ENCODE measurements around the gene ICAM2. TPM values are rescaled to one million over a fixed set of nuclear protein-coding genes. Genes with fewer than 3 reads are reported as not detected.

Gene ICAM2
- polyA plus RNA-seq, 1 of the 3 experiments (the other 2 are of a cell fraction), result 0.08 TPM

- Histone ChIP-seq H2AFZ (ENCODE audit: low read depth) (no peak overlapping the region), H3K79me2 (ENCODE audit: insufficient read depth) (no peaks in the 10 kb centered on the region), H3K27ac (ENCODE audit: low read depth in 2 of 2, low read length in 1 of 2) (no peak overlapping the region), H3K9me3 (no peaks in the 10 kb centered on the region), H3K27me3 (ENCODE audit: insufficient read depth) (no peaks in the 10 kb centered on the region), H3F3A (replicated peaks; ENCODE audit: insufficient read depth) (no peaks in the 10 kb centered on the region), H3K36me3 (replicated peaks in 1 of 2; ENCODE audit: control insufficient read depth in 1 of 2, insufficient read depth in 2 of 2, low read length in 1 of 2) (peaks cover 29 to 31% of the 10 kb centered on the region in 2 experiments), H3K4me1 (ENCODE audit: control insufficient read depth in 1 of 2, insufficient read depth in 2 of 2, low read depth in 1 of 2, low read length in 1 of 2) (no peaks in the 10 kb centered on the region), H3K9me2 (no peaks in the 10 kb centered on the region), H3K4me2 (no peak overlapping the region), H3K9ac (no peak overlapping the region), H4K20me1 (ENCODE audit: insufficient read depth) (no peaks in the 10 kb centered on the region), H3K4me3 (ENCODE audit: low read depth in 2 of 2, low read length in 1 of 2) (no peak overlapping the region)
- CTCF ChIA-PET, result interaction anchor here (1.2 to 14.7 kb wide), 3 partner anchors 40 to 214 kb away, joined by 3 to 160 read pairs (median 28); partner anchors contain the start of gene ERN1
- WGBS (ENCODE audit: low lambda C conversion rate), result 67% methylated on average over 3 of the region's 3 CpGs
- TF ChIP-seq NFIC (IDR thresholded peaks at IDR 0.05; ENCODE audit: borderline replicate concordance) (no peak), CHD2 (IDR thresholded peaks at IDR 0.05; ENCODE audit: low read length, partially characterized antibody) (no peak), IRF3 (IDR thresholded peaks at IDR 0.05; ENCODE audit: low read depth, low read length) (no peak)
- no peak for DNase-seq
- POLR2A ChIA-PET, result no interaction called here
Measured at GRCh38 chr17:64067657-64068056, 47.2 kb upstream of the ICAM2 start.

DNA sequence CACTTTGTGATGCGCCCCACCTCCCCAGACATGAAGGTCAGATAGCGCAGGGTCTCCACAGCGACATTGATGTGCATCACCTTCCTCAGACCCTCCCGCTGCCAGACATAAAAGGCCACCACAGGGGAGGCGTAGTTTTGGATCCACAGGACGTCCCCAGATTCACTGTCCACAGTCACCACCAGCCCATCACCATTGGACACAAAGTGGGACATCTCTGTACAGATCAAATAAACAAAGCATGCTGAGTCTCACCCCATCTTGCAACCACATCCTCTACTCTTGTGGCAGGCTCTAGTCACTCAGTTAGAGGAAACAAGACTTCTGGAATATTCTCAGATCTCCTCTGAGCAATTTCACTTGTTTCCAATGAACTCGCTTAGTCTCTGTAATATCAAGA, 46.3 kb upstream of the ICAM2 start:
- TF ChIP-seq ELF1 (IDR thresholded peaks at IDR 0.05) (no peak), JUND (IDR thresholded peaks at IDR 0.05) (no peak), REST (IDR thresholded peaks at IDR 0.05; ENCODE audit: low read depth, low read length) (no peak), GATA2 (CRISPR knock-in tag; IDR thresholded peaks at IDR 0.05) (no peak), POLR2AphosphoS5 (IDR thresholded peaks at IDR 0.05; ENCODE audit: low read depth, low read length) (no peak), FOXJ3 (CRISPR knock-in tag; IDR thresholded peaks at IDR 0.05) (no peak), RXRA (IDR thresholded peaks at IDR 0.05; ENCODE audit: borderline replicate concordance, low read depth) (no peak)
- no peak overlapping the region for H3K27ac ChIP-seq (ENCODE audit: low read depth in 2 of 2, low read length in 1 of 2)
- no peak overlapping the region for H3K4me3 ChIP-seq (ENCODE audit: low read depth in 2 of 2, low read length in 1 of 2)
- no peaks in the 10 kb centered on the region for H3K9me2 ChIP-seq
- CTCF ChIA-PET, result interaction anchor here (1.2 to 14.7 kb wide), 4 partner anchors 41 to 215 kb away, joined by 3 to 160 read pairs (median 6); partner anchors contain the start of gene ERN1
- H3K36me3 ChIP-seq (replicated peaks in 1 of 2; ENCODE audit: control insufficient read depth in 1 of 2, insufficient read depth in 2 of 2, low read length in 1 of 2), result peaks cover 25 to 31% of the 10 kb centered on the region in 2 experiments
- no peak overlapping the region for H3K4me2 ChIP-seq
- H3F3A ChIP-seq (replicated peaks; ENCODE audit: insufficient read depth), result no peaks in the 10 kb centered on the region
- no peaks in the 10 kb centered on the region for H3K79me2 ChIP-seq (ENCODE audit: insufficient read depth)
- H3K9ac ChIP-seq, result no peak overlapping the region
- H3K9me3 ChIP-seq, result no peaks in the 10 kb centered on the region
- POLR2A ChIA-PET, result no interaction called here
- H3K27me3 ChIP-seq (ENCODE audit: insufficient read depth), result no peaks in the 10 kb centered on the region
- 95% methylated on average over 7 of the region's 7 CpGs for WGBS (ENCODE audit: low lambda C conversion rate)
- no peak for DNase-seq
- no peak overlapping the region for H2AFZ ChIP-seq (ENCODE audit: low read depth)
- no peaks in the 10 kb centered on the region for H3K4me1 ChIP-seq (ENCODE audit: control insufficient read depth in 1 of 2, insufficient read depth in 2 of 2, low read depth in 1 of 2, low read length in 1 of 2)
- H4K20me1 ChIP-seq (ENCODE audit: insufficient read depth), result no peaks in the 10 kb centered on the region

All from SK-N-SH (cell line).